CD4-positive, alpha-beta T cell (primary cell): ENCODE data around the gene CNMD. TPM values are rescaled to one million over a fixed set of nuclear protein-coding genes. Genes with fewer than 3 reads are reported as not detected.
"Not testable (repeated sequence)": the region's sequence is repeated elsewhere in the genome, so short reads cannot be mapped to it uniquely, and the experiment has no call there.

Source experiments
- ATAC-seq: fragments of 200-7000 bp; cut with Tn5 transposase; one replicate; pipeline ENCODE4 v1.10.0; 2022; ENCODE audit warnings: mild to moderate bottlenecking; ENCODE audit not compliant: poor library complexity
- CTCF ChIA-PET: fragments of 350-600 bp; sonication (Branson Sonifier 250); formaldehyde crosslinking; loops from one replicate; lab custom pipeline; 2021; ENCODE audit warnings: antibody characterized with exemption, inconsistent platforms; lab: Charles Lee
- POLR2A ChIA-PET: fragments of 350-600 bp; sonication (Branson Sonifier 250); formaldehyde crosslinking; loops from one replicate; lab custom pipeline; 2021; ENCODE audit warnings: antibody characterized with exemption, inconsistent platforms; lab: Charles Lee
- DNase-seq, 14 experiments: peaks; one replicate each; pipeline ENCODE4 v3.0.0-alpha.2; 2013 to 2020; ENCODE audit warnings: mixed read lengths in 2 of 14
- H3K27ac ChIP-seq, 2 donors: one replicate each; pipeline versions ENCODE4 v1.5.1 to v1.7.0; 2013; ENCODE audit warnings: low read length in 2 of 2, low read depth in 1 of 2, mild to moderate bottlenecking in 1 of 2
- H3K27me3 ChIP-seq, 2 experiments: 1 replicate in 1 of 2; 2 replicates in 1 of 2; pipeline versions ENCODE4 v1.6.1 to v1.7.0; 2013; ENCODE audit warnings: low read length in 2 of 2, control low read depth in 1 of 2, mild to moderate bottlenecking in 1 of 2, moderate library complexity in 1 of 2; ENCODE audit not compliant: insufficient read depth in 2 of 2, control insufficient read depth in 1 of 2
- H3K36me3 ChIP-seq: one replicate; pipeline ENCODE4 v1.6.1; 2013; ENCODE audit warnings: low read length, control low read depth; ENCODE audit not compliant: insufficient read depth
- H3K4me1 ChIP-seq: one replicate; pipeline ENCODE4 v1.6.1; 2013; ENCODE audit warnings: low read length, control low read depth; ENCODE audit not compliant: insufficient read depth
- H3K4me3 ChIP-seq: one replicate; pipeline ENCODE4 v1.5.1; 2013; ENCODE audit warnings: mild to moderate bottlenecking, low read length, moderate library complexity
- H3K9me3 ChIP-seq, 2 experiments: 1 replicate in 1 of 2; 2 replicates in 1 of 2; pipeline versions ENCODE4 v1.6.1 to v1.7.0; 2013; ENCODE audit warnings: low read length in 2 of 2, mild to moderate bottlenecking in 2 of 2, control low read depth in 1 of 2, moderate library complexity in 1 of 2; ENCODE audit not compliant: control insufficient read depth in 1 of 2, insufficient read depth in 1 of 2
- H3K27ac Mint-ChIP-seq: one replicate; pipeline ENCODE4 v1.8.0; 2020; ENCODE audit warnings: mixed read lengths
- H3K27me3 Mint-ChIP-seq: one replicate; pipeline ENCODE4 v1.8.0; 2021; ENCODE audit warnings: mixed read lengths
- H3K36me3 Mint-ChIP-seq: one replicate; pipeline ENCODE4 v1.8.0; 2021; ENCODE audit warnings: low read depth, mixed read lengths
- H3K4me1 Mint-ChIP-seq: one replicate; pipeline ENCODE4 v1.8.0; 2021; ENCODE audit warnings: low read depth, mixed read lengths
- H3K4me3 Mint-ChIP-seq: one replicate; pipeline ENCODE4 v1.8.0; 2020; ENCODE audit warnings: mild to moderate bottlenecking, mixed read lengths
- H3K9me3 Mint-ChIP-seq: one replicate; pipeline ENCODE4 v1.8.0; 2020; ENCODE audit warnings: mixed read lengths
- CTCF ChIP-seq: fragments of 200-600 bp; IDR thresholded peaks from one replicate; pipeline ENCODE4 v1.8.0; 2022; ENCODE audit warnings: antibody characterized with exemption, mild to moderate bottlenecking
- intact Hi-C, 2 experiments: fragments of 100-400 bp; cut with DNase I in 1 of 2; cut with micrococcal nuclease in 1 of 2; formaldehyde crosslinking; loops; one replicate each; pipeline versions ENCODE4 v1.15.1 to v1.9.0; 2023 to 2025; cut with DNase I, micrococcal nuclease
- total RNA-seq, 174 experiments: library from RNA in 2 of 174; stranded (reverse) in 2 of 174; gene quantifications; one replicate each; pipeline ENCODE4 v1.2.3 and lab custom pipeline; 2021 to 2026

The CNMD gene
- total RNA-seq, 2 experiments from 2014 or later: not detected

DNA sequence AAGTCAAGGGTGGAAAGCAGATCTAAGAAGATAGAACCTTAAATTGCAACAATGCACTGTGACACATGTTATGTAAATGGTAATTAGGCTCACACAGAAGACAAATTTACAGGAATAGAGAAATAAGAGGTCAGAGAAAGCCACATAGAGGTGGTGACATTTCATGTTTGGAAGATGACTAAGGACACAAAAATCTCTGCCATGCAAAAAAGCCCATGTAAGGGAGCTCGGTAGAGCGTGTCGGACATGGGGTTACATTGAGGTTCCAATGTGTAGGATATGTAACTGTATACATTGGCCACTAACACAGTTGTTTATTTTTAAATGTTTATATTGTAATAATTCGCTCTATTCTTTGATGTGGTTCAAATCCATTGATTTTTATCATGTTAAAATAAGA is 53.2 kb downstream of the CNMD start:
- Mint-ChIP-seq H3K4me1 (peaks cover 10% of the 10 kb centered on the region), H3K27me3 (no peaks in the 10 kb centered on the region), H3K9me3 (no peaks in the 10 kb centered on the region), H3K4me3 (no peak overlapping the region), H3K27ac (no peak overlapping the region), H3K36me3 (peaks cover 93% of the 10 kb centered on the region)
- ChIA-PET POLR2A (no interaction called here), CTCF (no interaction called here)
- DNase-seq: no peak
- ATAC-seq: no peak
- Histone ChIP-seq H3K36me3 (peaks cover 43% of the 10 kb centered on the region), H3K4me3 (no peak overlapping the region), H3K27ac (no peak overlapping the region), H3K9me3 (no peaks in the 10 kb centered on the region), H3K27me3 (no peaks in the 10 kb centered on the region), H3K4me1 (no peaks in the 10 kb centered on the region)
- intact Hi-C loops: no loop called here
- no peak for TF ChIP-seq CTCF

DNA sequence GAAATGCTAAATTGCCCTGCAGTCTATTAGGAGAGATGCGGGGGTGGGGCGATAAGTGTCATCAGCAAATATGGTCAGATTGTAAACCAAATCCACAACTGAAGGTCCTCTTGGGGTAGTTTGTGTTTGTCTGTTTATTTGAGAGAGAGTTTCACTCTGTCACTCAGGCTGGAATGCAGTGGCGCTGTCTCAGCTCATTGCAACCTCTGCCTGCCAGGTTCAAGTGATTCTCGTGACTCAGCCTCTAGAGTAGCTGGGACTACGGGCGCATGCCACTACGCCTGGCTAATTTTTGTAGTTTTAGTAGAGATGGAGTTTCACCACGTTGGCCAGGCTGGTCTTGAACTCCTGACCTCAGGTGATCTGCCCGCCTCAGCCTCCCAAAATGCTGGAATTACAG is 53.8 kb downstream of the CNMD start:
- DNase-seq, H3K27me3 ChIP-seq, ATAC-seq, H3K27ac Mint-ChIP-seq, H3K4me3 Mint-ChIP-seq, H3K9me3 Mint-ChIP-seq, H3K4me1 Mint-ChIP-seq, POLR2A ChIA-PET, H3K27me3 Mint-ChIP-seq, H3K4me3 ChIP-seq, intact Hi-C loops, CTCF ChIA-PET, H3K27ac ChIP-seq, H3K9me3 ChIP-seq, H3K4me1 ChIP-seq: not testable (repeated sequence)
- peaks cover 49% of the 10 kb centered on the region for H3K36me3 ChIP-seq
- H3K36me3 Mint-ChIP-seq: peaks cover 95% of the 10 kb centered on the region

DNA sequence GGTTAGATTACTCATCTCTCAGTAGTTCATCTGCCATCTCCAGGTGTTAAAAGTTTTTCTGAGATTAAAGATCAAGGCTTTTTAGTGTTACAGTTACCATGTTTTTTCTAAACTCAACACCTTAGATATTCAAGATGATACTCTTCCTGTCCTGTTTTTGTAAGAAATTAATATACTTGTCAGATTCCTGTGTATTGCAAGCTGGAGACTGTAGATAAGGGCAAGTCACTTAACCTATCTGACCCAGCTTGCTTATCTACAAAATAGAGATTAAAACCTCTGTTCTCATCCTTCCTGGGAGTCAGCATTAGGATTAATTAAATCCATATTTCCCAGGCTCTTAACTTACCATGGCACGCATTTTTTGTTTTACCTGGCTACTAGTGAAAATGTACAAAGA is 61.8 kb downstream of the CNMD start:
- Histone ChIP-seq H3K36me3 (peaks cover 68% of the 10 kb centered on the region), H3K9me3 (no peaks in the 10 kb centered on the region), H3K4me3 (no peak overlapping the region), H3K4me1 (no peaks in the 10 kb centered on the region), H3K27ac (no peak overlapping the region), H3K27me3 (no peaks in the 10 kb centered on the region)
- no peak for TF ChIP-seq CTCF
- H3K36me3 Mint-ChIP-seq: peaks cover 83% of the 10 kb centered on the region
- peaks cover 6% of the 10 kb centered on the region for H3K4me1 Mint-ChIP-seq
- no peak overlapping the region for H3K27ac Mint-ChIP-seq
- H3K27me3 Mint-ChIP-seq: no peaks in the 10 kb centered on the region
- no peaks in the 10 kb centered on the region for H3K9me3 Mint-ChIP-seq
- ChIA-PET CTCF (no interaction called here), POLR2A (interaction anchor here (1.0 kb wide), 1 partner anchor 61 kb away, joined by 3 read pairs; no protein-coding TSS in a partner anchor)
- DNase-seq (no peak), ATAC-seq (no peak)
- H3K4me3 Mint-ChIP-seq: no peak overlapping the region
- intact Hi-C loops: no loop called here

- Mint-ChIP-seq H3K27ac (no peak overlapping the region), H3K27me3 (no peaks in the 10 kb centered on the region), H3K36me3 (peaks cover 73% of the 10 kb centered on the region), H3K9me3 (no peaks in the 10 kb centered on the region), H3K4me1 (peaks cover 18% of the 10 kb centered on the region), H3K4me3 (no peak overlapping the region)
- no peaks in the 10 kb centered on the region for H3K9me3 ChIP-seq
- no peak for DNase-seq
- no peak overlapping the region for H3K27ac ChIP-seq
- intact Hi-C loops: no loop called here
- no peaks in the 10 kb centered on the region for H3K4me1 ChIP-seq
- no peaks in the 10 kb centered on the region for H3K27me3 ChIP-seq
- no peak for ATAC-seq
- H3K4me3 ChIP-seq: no peak overlapping the region
- no peak for TF ChIP-seq CTCF
- ChIA-PET POLR2A (no interaction called here), CTCF (no interaction called here)
- H3K36me3 ChIP-seq: peaks cover 55% of the 10 kb centered on the region
Observed at GRCh38 chr13:52673465-52673864, 66.2 kb downstream of the CNMD start.
